Measurements from ENCODE around the gene UFD1. TPM values are rescaled to one million over a fixed set of nuclear protein-coding genes. Genes with fewer than 3 reads are reported as not detected.

The UFD1 gene
- total and polyA plus RNA-seq, 2 of the 13 experiments (the other 11 are each of a cell fraction or from before 2014, with no cell fraction given) = 47.9 to 51.1 TPM

GRCh38 chr22:19516378-19517170 lies 37.6 kb upstream of the UFD1 start:
- WGBS (ENCODE audit: low lambda C conversion rate) = 100% methylated on average over 4 of the region's 19 CpGs
- Histone ChIP-seq H3K79me2 (ENCODE audit: insufficient read depth, low read length) (no peaks in the 10 kb centered on the region), H3K4me1 (ENCODE audit: insufficient read depth, low read length) (no peaks in the 10 kb centered on the region), H2AFZ (ENCODE audit: low read length) (no peak overlapping the region), H3K27ac (ENCODE audit: extremely low read length, insufficient read depth, low read length) (no peak overlapping the region), H3K36me3 (replicated peaks in 1 of 2; ENCODE audit: control insufficient read depth in 1 of 2, insufficient read depth in 2 of 2, low read length in 2 of 2) (peaks cover 6 to 34% of the 10 kb centered on the region in 2 experiments; a peak in 3 of 5 replicates), H3K9me3 (ENCODE audit: low read length) (no peaks in the 10 kb centered on the region), H3K4me3 (replicated peaks in 1 of 3; ENCODE audit: insufficient read depth in 1 of 3, low read depth in 2 of 3, low read length in 3 of 3) (no peak overlapping the region), H4K20me1 (ENCODE audit: insufficient read depth, low read length) (no peaks in the 10 kb centered on the region), H3K4me2 (ENCODE audit: low read depth, low read length) (no peak overlapping the region), H3K9ac (ENCODE audit: insufficient read depth, low read depth, low read length) (no peak overlapping the region), H3K27me3 (ENCODE audit: control insufficient read depth in 1 of 2, insufficient read depth in 2 of 2, low read length in 2 of 2) (no peaks in the 10 kb centered on the region)
- TF ChIP-seq TCF12 (IDR thresholded peaks at IDR 0.05) (no peak), TCF12 (CRISPR knock-in tag; IDR thresholded peaks at IDR 0.05) (no peak), ZNF747 (CRISPR knock-in tag; IDR thresholded peaks at IDR 0.05; ENCODE audit: borderline replicate concordance) (no peak), REL (CRISPR knock-in tag; conservative IDR thresholded peaks at IDR 0.05) (no peak), ZSCAN9 (CRISPR knock-in tag; IDR thresholded peaks at IDR 0.05; ENCODE audit: borderline replicate concordance) (no peak), BATF2 (CRISPR knock-in tag; IDR thresholded peaks at IDR 0.05) (no peak), TCF7L2 (IDR thresholded peaks at IDR 0.05; ENCODE audit: low read depth, low read length) (no peak), POLR2A (IDR thresholded peaks at IDR 0.05; ENCODE audit: insufficient read depth in 1 of 2, low read depth in 2 of 2, low read length in 2 of 2) (no peak), ZC3H4 (CRISPR knock-in tag; IDR thresholded peaks at IDR 0.05; ENCODE audit: borderline replicate concordance) (no peak), CBX1 (IDR thresholded peaks at IDR 0.05; ENCODE audit: low read depth) (no peak), ZNF124 (CRISPR knock-in tag; IDR thresholded peaks at IDR 0.05) (no peak), PHF21A (CRISPR knock-in tag; IDR thresholded peaks at IDR 0.05) (no peak), PHF5A (CRISPR knock-in tag; IDR thresholded peaks at IDR 0.05; ENCODE audit: low read depth, unreplicated experiment) (no peak), DRAP1 (CRISPR knock-in tag; IDR thresholded peaks at IDR 0.05) (no peak), ZNF264 (CRISPR knock-in tag; IDR thresholded peaks at IDR 0.05) (no peak), ZNF503 (CRISPR knock-in tag; IDR thresholded peaks at IDR 0.05) (no peak), ZNF850 (CRISPR knock-in tag; conservative IDR thresholded peaks at IDR 0.05) (no peak), AKNA (CRISPR knock-in tag; IDR thresholded peaks at IDR 0.05; ENCODE audit: borderline replicate concordance) (no peak)
- intact Hi-C loops (cut with micrococcal nuclease; ENCODE audit: unreplicated experiment) (no loop called here), in situ Hi-C loops (cut with HindIII; ENCODE audit: extremely low pct_ligation_motif_present, low pct_unique_long_range_greater_than_20kb) (no loop called here)
- ChIA-PET POLR2A (no interaction called here), CTCF (ENCODE audit: low intra/inter-chr PET ratio, low total read pairs) (no interaction called here)
- ATAC-seq (no peak), FAIRE-seq (no peak), DNase-seq (ENCODE audit: low spot score) (no peak)
- no TSS peak for BruUV-seq (replicated peaks)

Measured in HepG2 (cell line).